ENCODE data around the gene SP2.

The SP2 gene

GRCh38 chr17:47945529-47946508, 49.8 kb downstream of the SP2 start:
- 96% methylated on average over 10 of the region's 10 CpGs for whole genome bisulfite sequencing
- Histone ChIP-seq H3K9ac (ENCODE audit: low read depth, low read length) (no peak overlapping the region), H3K27ac (ENCODE audit: low read depth, low read length) (no peak overlapping the region)

GRCh38 chr17:47946516-47946915, 50.5 kb downstream of the SP2 start:
- WGBS = 93% methylated on average over 6 of the region's 6 CpGs
- peaks cover 10% of the 10 kb centered on the region; the same call in 1 of the 2 replicates for H3K36me3 ChIP-seq (ENCODE audit: insufficient read depth, low read length)

More at GRCh38 chr17:47945529-47946508, 49.8 kb downstream of the SP2 start:
- Histone ChIP-seq H3K4me1 (ENCODE audit: insufficient read depth, low read length) (peaks cover 14% of the 10 kb centered on the region), H3K36me3 (ENCODE audit: insufficient read depth, low read length) (peaks cover 10% of the 10 kb centered on the region; the same call in 1 of the 2 replicates), H3K9me3 (ENCODE audit: insufficient read depth, low read depth, low read length) (no peaks in the 10 kb centered on the region), H3K4me3 (ENCODE audit: low read length) (no peak overlapping the region), H3K27me3 (ENCODE audit: insufficient read depth, low read length) (peaks cover 3% of the 10 kb centered on the region)

GRCh38 chr17:47946929-47947397, 50.9 kb downstream of the SP2 start:
- Histone ChIP-seq H3K27me3 (ENCODE audit: insufficient read depth, low read length) (no peaks in the 10 kb centered on the region), H3K9ac (ENCODE audit: low read depth, low read length) (no peak overlapping the region), H3K4me1 (ENCODE audit: insufficient read depth, low read length) (peaks cover 14% of the 10 kb centered on the region), H3K27ac (ENCODE audit: low read depth, low read length) (no peak overlapping the region), H3K9me3 (ENCODE audit: insufficient read depth, low read depth, low read length) (no peaks in the 10 kb centered on the region), H3K4me3 (ENCODE audit: low read length) (no peak overlapping the region), H3K36me3 (ENCODE audit: insufficient read depth, low read length) (peaks cover 10% of the 10 kb centered on the region; the same call in 1 of the 2 replicates)
- WGBS = 3% methylated on average over 1 of the region's 2 CpGs

More at GRCh38 chr17:47946516-47946915, 50.5 kb downstream of the SP2 start:
- Histone ChIP-seq H3K9me3 (ENCODE audit: insufficient read depth, low read depth, low read length) (no peaks in the 10 kb centered on the region), H3K9ac (ENCODE audit: low read depth, low read length) (no peak overlapping the region), H3K4me3 (ENCODE audit: low read length) (no peak overlapping the region), H3K27ac (ENCODE audit: low read depth, low read length) (no peak overlapping the region), H3K4me1 (ENCODE audit: insufficient read depth, low read length) (peaks cover 14% of the 10 kb centered on the region), H3K27me3 (ENCODE audit: insufficient read depth, low read length) (no peaks in the 10 kb centered on the region)

GRCh38 chr17:47948706-47949196, 52.7 kb downstream of the SP2 start:
- H3K9me3 ChIP-seq (ENCODE audit: insufficient read depth, low read depth, low read length) = no peaks in the 10 kb centered on the region
- 81% methylated on average over 5 of the region's 5 CpGs for WGBS
- H3K4me3 ChIP-seq (ENCODE audit: low read length) = no peak overlapping the region
- no peak overlapping the region for H3K27ac ChIP-seq (ENCODE audit: low read depth, low read length)
- no peak overlapping the region for H3K9ac ChIP-seq (ENCODE audit: low read depth, low read length)
- H3K27me3 ChIP-seq (ENCODE audit: insufficient read depth, low read length) = no peaks in the 10 kb centered on the region
- H3K4me1 ChIP-seq (ENCODE audit: insufficient read depth, low read length) = peaks cover 10% of the 10 kb centered on the region
- H3K36me3 ChIP-seq (ENCODE audit: insufficient read depth, low read length) = peaks cover 10% of the 10 kb centered on the region; the same call in 1 of the 2 replicates

- H3K4me3 ChIP-seq (ENCODE audit: low read length) = peak overlapping the region; percentile 43
- H3K36me3 ChIP-seq (ENCODE audit: insufficient read depth, low read length) = peaks cover 10% of the 10 kb centered on the region; the same call in 1 of the 2 replicates
- H3K27me3 ChIP-seq (ENCODE audit: insufficient read depth, low read length) = no peaks in the 10 kb centered on the region
- H3K9me3 ChIP-seq (ENCODE audit: insufficient read depth, low read depth, low read length) = no peaks in the 10 kb centered on the region
- H3K27ac ChIP-seq (ENCODE audit: low read depth, low read length) = no peak overlapping the region
- peaks cover 10% of the 10 kb centered on the region for H3K4me1 ChIP-seq (ENCODE audit: insufficient read depth, low read length)
- H3K9ac ChIP-seq (ENCODE audit: low read depth, low read length) = peak overlapping the region; percentile 45; the same call in 1 of the 2 replicates
- 10% methylated on average over 22 of the region's 22 CpGs for WGBS
Observed at GRCh38 chr17:47949197-47949759, 53.2 kb downstream of the SP2 start.

GRCh38 chr17:47949946-47950345, 53.9 kb downstream of the SP2 start:
- Histone ChIP-seq H3K9me3 (ENCODE audit: insufficient read depth, low read depth, low read length) (no peaks in the 10 kb centered on the region), H3K9ac (ENCODE audit: low read depth, low read length) (no peak overlapping the region), H3K27me3 (ENCODE audit: insufficient read depth, low read length) (no peaks in the 10 kb centered on the region), H3K36me3 (ENCODE audit: insufficient read depth, low read length) (peaks cover 7% of the 10 kb centered on the region; the same call in 1 of the 2 replicates), H3K27ac (ENCODE audit: low read depth, low read length) (no peak overlapping the region), H3K4me1 (ENCODE audit: insufficient read depth, low read length) (peaks cover 10% of the 10 kb centered on the region), H3K4me3 (ENCODE audit: low read length) (0 out of 2 replicates have a peak overlapping the region, but pooled peaks have one; percentile 43)
- WGBS = 79% methylated on average over 3 of the region's 3 CpGs

GRCh38 chr17:47950448-47950847, 54.4 kb downstream of the SP2 start:
- 90% methylated on average over 3 of the region's 4 CpGs for WGBS
- H3K27me3 ChIP-seq (ENCODE audit: insufficient read depth, low read length) = no peaks in the 10 kb centered on the region
- peaks cover 6% of the 10 kb centered on the region; the same call in 1 of the 2 replicates for H3K36me3 ChIP-seq (ENCODE audit: insufficient read depth, low read length)
- no peak overlapping the region for H3K4me3 ChIP-seq (ENCODE audit: low read length)
- no peaks in the 10 kb centered on the region for H3K9me3 ChIP-seq (ENCODE audit: insufficient read depth, low read depth, low read length)
- H3K4me1 ChIP-seq (ENCODE audit: insufficient read depth, low read length) = peaks cover 10% of the 10 kb centered on the region
- H3K9ac ChIP-seq (ENCODE audit: low read depth, low read length) = no peak overlapping the region
- H3K27ac ChIP-seq (ENCODE audit: low read depth, low read length) = no peak overlapping the region

GRCh38 chr17:47952171-47953021, 56.4 kb downstream of the SP2 start:
- 91% methylated on average over 12 of the region's 12 CpGs for WGBS
- Histone ChIP-seq H3K9me3 (ENCODE audit: insufficient read depth, low read depth, low read length) (no peaks in the 10 kb centered on the region), H3K36me3 (ENCODE audit: insufficient read depth, low read length) (no peaks in the 10 kb centered on the region), H3K9ac (ENCODE audit: low read depth, low read length) (no peak overlapping the region), H3K4me3 (ENCODE audit: low read length) (no peak overlapping the region), H3K27me3 (ENCODE audit: insufficient read depth, low read length) (no peaks in the 10 kb centered on the region), H3K27ac (ENCODE audit: low read depth, low read length) (no peak overlapping the region), H3K4me1 (ENCODE audit: insufficient read depth, low read length) (peaks cover 14% of the 10 kb centered on the region)

- no peak overlapping the region for H3K27ac ChIP-seq (ENCODE audit: low read depth, low read length)
Observed at GRCh38 chr17:47953909-47954308, 57.9 kb downstream of the SP2 start.

More at GRCh38 chr17:47953909-47954308, 57.9 kb downstream of the SP2 start:
- 0 out of 2 replicates have a peak, but pooled peaks cover 3% of the 10 kb centered on the region for H3K27me3 ChIP-seq (ENCODE audit: insufficient read depth, low read length)
- peaks cover 22% of the 10 kb centered on the region for H3K4me1 ChIP-seq (ENCODE audit: insufficient read depth, low read length)
- no peak overlapping the region for H3K4me3 ChIP-seq (ENCODE audit: low read length)
- H3K9me3 ChIP-seq (ENCODE audit: insufficient read depth, low read depth, low read length) = no peaks in the 10 kb centered on the region
- H3K9ac ChIP-seq (ENCODE audit: low read depth, low read length) = no peak overlapping the region
- H3K36me3 ChIP-seq (ENCODE audit: insufficient read depth, low read length) = no peaks in the 10 kb centered on the region

Measured in HUES64 (cell line).